K562 (cell line): ENCODE data around the gene RACK1. TPM values are rescaled to one million over a fixed set of nuclear protein-coding genes. Genes with fewer than 3 reads are reported as not detected.

Experiments used
- BACH1 ChIP-seq: fragments of 200-800 bp; sonication (Bioruptor generic); IDR thresholded peaks from 2 replicates; pipeline ENCODE4 v1.6.1; 2016; ENCODE audit warnings: missing genetic modification characterization, missing compliant biosample characterization
- CHD1 ChIP-seq: fragments of 200-600 bp; sonication (generic); IDR thresholded peaks from one replicate; pipeline ENCODE4 v1.6.1; 2012; ENCODE audit warnings: mild to moderate bottlenecking, moderate library complexity, low read length, inconsistent platforms
- E2F3 ChIP-seq: fragments of 250-450 bp; sonication (Bioruptor Pico); IDR thresholded peaks from 2 replicates; pipeline ENCODE4 v1.4.0; 2020; ENCODE audit warnings: mild to moderate bottlenecking
- FOXJ2 ChIP-seq: fragments of 200-800 bp; sonication (Bioruptor generic); IDR thresholded peaks from 2 replicates; pipeline ENCODE4 v1.6.1; 2016; ENCODE audit warnings: missing genetic modification characterization, missing compliant biosample characterization
- HNRNPUL1 ChIP-seq: fragments of 200-400 bp; formaldehyde crosslinking; IDR thresholded peaks from 2 replicates; pipeline ENCODE4 v1.6.1; 2017; ENCODE audit warnings: low read length
- JUNB ChIP-seq: fragments of 450-650 bp; formaldehyde crosslinking; conservative IDR thresholded peaks from 2 replicates; pipeline ENCODE4 v1.4.0; 2020; ENCODE audit warnings: mild to moderate bottlenecking
- MTA3 ChIP-seq: fragments of 450-650 bp; formaldehyde crosslinking; IDR thresholded peaks from 2 replicates; pipeline ENCODE4 v1.6.1; 2017; ENCODE audit warnings: mild to moderate bottlenecking, borderline replicate concordance
- PHF21A ChIP-seq: fragments of 450-650 bp; IDR thresholded peaks from 2 replicates; pipeline ENCODE4 v1.6.1; 2017; ENCODE audit warnings: low read depth, borderline replicate concordance
- RB1 ChIP-seq: fragments of 450-650 bp; IDR thresholded peaks from 2 replicates; pipeline ENCODE4 v1.6.1; 2017; ENCODE audit warnings: low read depth, mild to moderate bottlenecking
- RCOR1 ChIP-seq, 2 experiments: IDR thresholded peaks; 2 replicates each; pipeline ENCODE4 v1.6.1; 2012; ENCODE audit warnings: low read depth in 2 of 2, low read length in 2 of 2, borderline replicate concordance in 1 of 2, improper control_type of control experiment in 1 of 2
- ZNF197 ChIP-seq: fragments of 200-800 bp; sonication (Bioruptor generic); IDR thresholded peaks from 2 replicates; pipeline ENCODE4 v1.6.1; 2016; ENCODE audit warnings: low read depth, missing genetic modification characterization, missing compliant biosample characterization
- ZNF263 ChIP-seq: sonication (generic); formaldehyde crosslinking; IDR thresholded peaks from 2 replicates; pipeline ENCODE4 v1.8.0; 2022; ENCODE audit warnings: mild to moderate bottlenecking, missing genetic modification reagents, borderline replicate concordance
- ZNF75A ChIP-seq: fragments of 450-650 bp; formaldehyde crosslinking; IDR thresholded peaks from 2 replicates; pipeline ENCODE4 v1.4.0; 2020; ENCODE audit warnings: mild to moderate bottlenecking
- polyA plus RNA-seq, 8 experiments: library from polyadenylated mRNA; depleted of rRNA in 4 of 8; stranded (reverse) in 5 of 8; unstranded in 3 of 8; fragments of >200 nt; fragmentation: Nextera tagmentation in 2 of 8; fragmentation: Illumina TruSeq in 1 of 8; extraction: Ambion mirVana in 2 of 8; extraction: Trizol in 1 of 8; gene quantifications; 2 replicates each; pipeline versions ENCODE4 v1.2.1 to v1.2.3, GENCODE V29; 2011 to 2014; ENCODE audit warnings: inconsistent platforms in 1 of 8, missing spikeins in 1 of 8
- total RNA-seq, 7 experiments: library from RNA; depleted of rRNA in 6 of 7; stranded (reverse); fragments of >200 nt in 6 of 7; fragmentation: Illumina TruSeq in 2 of 7; extraction: Trizol in 2 of 7; gene quantifications; 2 replicates each; pipeline versions ENCODE4 v1.2.1 to v1.2.3, GENCODE V29; 2011 to 2021; ENCODE audit warnings: low replicate concordance in 1 of 7
- TF ChIP-seq, protein P1 (sequence below): fragments of 250-450 bp; sonication (Bioruptor Pico); IDR thresholded peaks from 2 replicates; pipeline ENCODE4 v1.4.0; 2020; ENCODE audit warnings: mild to moderate bottlenecking, moderate library complexity
- TF ChIP-seq, protein P2 (sequence below): sonication (generic); IDR thresholded peaks from 2 replicates; pipeline ENCODE4 v1.6.1; 2016
- TF ChIP-seq, protein P3 (sequence below): sonication (generic); formaldehyde crosslinking; IDR thresholded peaks from 2 replicates; pipeline ENCODE4 v1.8.0; 2022; ENCODE audit warnings: missing genetic modification reagents, mild to moderate bottlenecking, borderline replicate concordance
- TF ChIP-seq, protein P4 (sequence below): sonication (generic); formaldehyde crosslinking; IDR thresholded peaks from 2 replicates; pipeline ENCODE4 v1.8.1; 2022; ENCODE audit warnings: missing genetic modification reagents
- TF ChIP-seq, protein P5 (sequence below): sonication (generic); formaldehyde crosslinking; IDR thresholded peaks from 2 replicates; pipeline ENCODE4 v1.8.0; 2022; ENCODE audit warnings: mild to moderate bottlenecking, missing genetic modification reagents
- TF ChIP-seq, protein P6 (sequence below): fragments of 450-650 bp; IDR thresholded peaks from 2 replicates; pipeline ENCODE4 v1.6.1; 2016

The RACK1 gene
- total and polyA plus RNA-seq, 9 of the 15 experiments (the other 6 are each of a cell fraction or from before 2014, with no cell fraction given): 2,303 to 5,311 (median 3,833) TPM

DNA sequence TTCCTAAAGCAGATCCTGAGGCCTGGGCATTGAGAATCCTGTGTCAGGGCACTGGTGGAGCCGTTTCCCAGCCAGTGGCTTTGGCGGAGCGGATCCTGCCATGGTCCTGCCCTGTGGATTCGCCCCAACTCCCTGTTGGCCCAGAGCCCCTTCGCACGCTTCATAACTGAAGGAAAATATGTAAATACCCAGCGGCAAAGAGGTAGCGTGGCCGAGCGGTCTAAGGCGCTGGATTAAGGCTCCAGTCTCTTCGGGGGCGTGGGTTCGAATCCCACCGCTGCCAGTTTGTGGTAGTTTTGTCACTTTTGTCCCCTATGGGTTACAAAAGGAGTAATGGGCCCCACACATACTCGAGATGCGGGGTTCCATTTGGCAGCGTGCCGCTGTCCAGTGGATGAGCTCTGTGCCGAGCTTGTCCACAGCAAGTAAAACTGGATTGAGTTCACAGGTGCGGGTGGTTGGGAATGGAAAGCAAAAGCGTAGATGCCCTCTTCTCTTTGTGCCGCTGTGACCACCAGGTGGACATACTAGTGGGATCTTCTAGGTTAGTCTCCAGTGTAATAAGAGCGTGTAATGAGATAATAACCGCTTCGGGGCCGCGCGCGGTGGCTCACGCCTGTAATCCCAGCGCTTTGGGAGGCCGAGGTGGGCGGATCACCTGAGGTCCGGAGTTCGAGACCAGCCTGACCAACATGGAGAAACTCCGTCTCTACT is 56.0 kb downstream of the RACK1 start (continued):
- TF ChIP-seq FOXJ2 (tag): peak; percentile 13; the same call in 1 of the 2 replicates
- TF ChIP-seq, protein P1, sequence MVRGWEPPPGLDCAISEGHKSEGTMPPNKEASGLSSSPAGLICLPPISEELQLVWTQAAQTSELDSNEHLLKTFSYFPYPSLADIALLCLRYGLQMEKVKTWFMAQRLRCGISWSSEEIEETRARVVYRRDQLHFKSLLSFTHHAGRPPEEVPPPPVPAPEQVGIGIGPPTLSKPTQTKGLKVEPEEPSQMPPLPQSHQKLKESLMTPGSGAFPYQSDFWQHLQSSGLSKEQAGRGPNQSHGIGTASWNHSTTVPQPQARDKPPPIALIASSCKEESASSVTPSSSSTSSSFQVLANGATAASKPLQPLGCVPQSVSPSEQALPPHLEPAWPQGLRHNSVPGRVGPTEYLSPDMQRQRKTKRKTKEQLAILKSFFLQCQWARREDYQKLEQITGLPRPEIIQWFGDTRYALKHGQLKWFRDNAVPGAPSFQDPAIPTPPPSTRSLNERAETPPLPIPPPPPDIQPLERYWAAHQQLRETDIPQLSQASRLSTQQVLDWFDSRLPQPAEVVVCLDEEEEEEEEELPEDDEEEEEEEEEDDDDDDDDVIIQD: no peak
- TF ChIP-seq ZNF263 (CRISPR knock-in tag): peak; percentile 48; the same call in 1 of the 2 replicates
- 0 out of 2 replicates have a peak, but pooled peaks have one; percentile 66 for TF ChIP-seq MTA3
- no peak for TF ChIP-seq HNRNPUL1
- no peak for TF ChIP-seq JUNB
- TF ChIP-seq ZNF197: no peak
- TF ChIP-seq, protein P2, sequence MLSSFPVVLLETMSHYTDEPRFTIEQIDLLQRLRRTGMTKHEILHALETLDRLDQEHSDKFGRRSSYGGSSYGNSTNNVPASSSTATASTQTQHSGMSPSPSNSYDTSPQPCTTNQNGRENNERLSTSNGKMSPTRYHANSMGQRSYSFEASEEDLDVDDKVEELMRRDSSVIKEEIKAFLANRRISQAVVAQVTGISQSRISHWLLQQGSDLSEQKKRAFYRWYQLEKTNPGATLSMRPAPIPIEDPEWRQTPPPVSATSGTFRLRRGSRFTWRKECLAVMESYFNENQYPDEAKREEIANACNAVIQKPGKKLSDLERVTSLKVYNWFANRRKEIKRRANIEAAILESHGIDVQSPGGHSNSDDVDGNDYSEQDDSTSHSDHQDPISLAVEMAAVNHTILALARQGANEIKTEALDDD: peak; percentile 90
- no peak for TF ChIP-seq ZNF75A (CRISPR knock-in tag)
- no peak for TF ChIP-seq E2F3 (CRISPR knock-in tag)
- TF ChIP-seq, protein P3, sequence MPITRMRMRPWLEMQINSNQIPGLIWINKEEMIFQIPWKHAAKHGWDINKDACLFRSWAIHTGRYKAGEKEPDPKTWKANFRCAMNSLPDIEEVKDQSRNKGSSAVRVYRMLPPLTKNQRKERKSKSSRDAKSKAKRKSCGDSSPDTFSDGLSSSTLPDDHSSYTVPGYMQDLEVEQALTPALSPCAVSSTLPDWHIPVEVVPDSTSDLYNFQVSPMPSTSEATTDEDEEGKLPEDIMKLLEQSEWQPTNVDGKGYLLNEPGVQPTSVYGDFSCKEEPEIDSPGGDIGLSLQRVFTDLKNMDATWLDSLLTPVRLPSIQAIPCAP: 0 out of 2 replicates have a peak, but pooled peaks have one; percentile 55
- TF ChIP-seq RB1: peak; percentile 78
- peak; percentile 88 for TF ChIP-seq PHF21A
- TF ChIP-seq, protein P4, sequence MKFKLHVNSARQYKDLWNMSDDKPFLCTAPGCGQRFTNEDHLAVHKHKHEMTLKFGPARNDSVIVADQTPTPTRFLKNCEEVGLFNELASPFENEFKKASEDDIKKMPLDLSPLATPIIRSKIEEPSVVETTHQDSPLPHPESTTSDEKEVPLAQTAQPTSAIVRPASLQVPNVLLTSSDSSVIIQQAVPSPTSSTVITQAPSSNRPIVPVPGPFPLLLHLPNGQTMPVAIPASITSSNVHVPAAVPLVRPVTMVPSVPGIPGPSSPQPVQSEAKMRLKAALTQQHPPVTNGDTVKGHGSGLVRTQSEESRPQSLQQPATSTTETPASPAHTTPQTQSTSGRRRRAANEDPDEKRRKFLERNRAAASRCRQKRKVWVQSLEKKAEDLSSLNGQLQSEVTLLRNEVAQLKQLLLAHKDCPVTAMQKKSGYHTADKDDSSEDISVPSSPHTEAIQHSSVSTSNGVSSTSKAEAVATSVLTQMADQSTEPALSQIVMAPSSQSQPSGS (CRISPR knock-in tag): no peak
- TF ChIP-seq, protein P5, sequence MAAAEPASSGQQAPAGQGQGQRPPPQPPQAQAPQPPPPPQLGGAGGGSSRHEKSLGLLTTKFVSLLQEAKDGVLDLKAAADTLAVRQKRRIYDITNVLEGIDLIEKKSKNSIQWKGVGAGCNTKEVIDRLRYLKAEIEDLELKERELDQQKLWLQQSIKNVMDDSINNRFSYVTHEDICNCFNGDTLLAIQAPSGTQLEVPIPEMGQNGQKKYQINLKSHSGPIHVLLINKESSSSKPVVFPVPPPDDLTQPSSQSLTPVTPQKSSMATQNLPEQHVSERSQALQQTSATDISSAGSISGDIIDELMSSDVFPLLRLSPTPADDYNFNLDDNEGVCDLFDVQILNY (CRISPR knock-in tag): no peak
- 0 out of 2 replicates have a peak, but pooled peaks have one; percentile 13 for TF ChIP-seq BACH1 (tag)
- peak in 1 of 2 experiments; percentile 19; a peak in 1 of 4 replicates for TF ChIP-seq RCOR1 (IDR thresholded peaks at IDR 0.05; ENCODE audit: borderline replicate concordance in 1 of 2, low read depth in 2 of 2, low read length in 2 of 2)
- TF ChIP-seq, protein P6, sequence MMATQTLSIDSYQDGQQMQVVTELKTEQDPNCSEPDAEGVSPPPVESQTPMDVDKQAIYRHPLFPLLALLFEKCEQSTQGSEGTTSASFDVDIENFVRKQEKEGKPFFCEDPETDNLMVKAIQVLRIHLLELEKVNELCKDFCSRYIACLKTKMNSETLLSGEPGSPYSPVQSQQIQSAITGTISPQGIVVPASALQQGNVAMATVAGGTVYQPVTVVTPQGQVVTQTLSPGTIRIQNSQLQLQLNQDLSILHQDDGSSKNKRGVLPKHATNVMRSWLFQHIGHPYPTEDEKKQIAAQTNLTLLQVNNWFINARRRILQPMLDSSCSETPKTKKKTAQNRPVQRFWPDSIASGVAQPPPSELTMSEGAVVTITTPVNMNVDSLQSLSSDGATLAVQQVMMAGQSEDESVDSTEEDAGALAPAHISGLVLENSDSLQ: no peak
- TF ChIP-seq CHD1: peak; percentile 53
